ENCODE measurements around the gene TENM4. TPM values are rescaled to one million over a fixed set of nuclear protein-coding genes. Genes with fewer than 3 reads are reported as not detected.

Gene TENM4
- total RNA-seq, 2 experiments from 2014 or later, result not detected

DNA sequence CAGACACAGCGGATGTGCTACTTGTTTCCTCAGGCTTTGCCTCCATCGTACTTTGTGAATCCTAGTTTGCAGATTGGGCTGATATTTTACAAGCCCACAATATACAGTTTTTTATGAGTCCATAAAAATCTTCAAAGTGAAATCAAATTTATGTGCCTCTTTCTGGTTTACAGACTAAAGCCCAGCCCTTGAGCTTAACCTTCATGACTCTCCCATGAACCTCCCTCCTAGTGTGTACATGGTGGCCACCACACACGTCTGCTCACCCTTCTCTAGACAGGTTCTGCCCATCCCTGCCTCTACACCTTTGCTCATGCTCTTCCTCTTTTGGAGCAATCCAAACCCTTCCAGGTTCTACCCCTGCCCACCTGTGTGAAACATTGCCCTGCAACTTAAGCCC lies 129.4 kb downstream of the TENM4 start:
- no peaks in the 10 kb centered on the region for H3K9me3 Mint-ChIP-seq
- no peaks in the 10 kb centered on the region for H3K4me1 Mint-ChIP-seq
- no peaks in the 10 kb centered on the region for H3K27me3 Mint-ChIP-seq
- no peak overlapping the region for H3K4me3 Mint-ChIP-seq
- H3K36me3 Mint-ChIP-seq, result no peaks in the 10 kb centered on the region
- DNase-seq, result no peak
- H3K27ac Mint-ChIP-seq, result no peak overlapping the region

DNA sequence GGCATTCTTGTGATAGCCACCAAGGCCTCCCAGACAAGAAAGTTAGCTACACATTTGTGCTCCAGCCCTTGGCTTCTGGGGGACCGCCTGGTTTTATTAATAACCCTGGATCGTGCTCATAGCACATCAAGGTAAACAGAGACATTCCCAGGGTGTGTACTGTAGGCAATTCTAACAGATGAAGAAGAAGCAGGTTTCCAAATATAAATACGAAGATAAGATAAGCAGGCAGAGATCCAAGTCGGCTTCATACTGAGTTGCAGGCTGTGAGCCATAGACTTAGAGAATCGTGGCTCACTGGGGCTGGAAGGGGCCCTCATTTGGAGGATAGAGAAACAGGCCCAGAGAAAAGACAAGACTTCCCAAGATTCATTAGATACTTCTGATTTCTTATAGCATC lies 131.4 kb downstream of the TENM4 start:
- no peaks in the 10 kb centered on the region for H3K36me3 Mint-ChIP-seq

DNA sequence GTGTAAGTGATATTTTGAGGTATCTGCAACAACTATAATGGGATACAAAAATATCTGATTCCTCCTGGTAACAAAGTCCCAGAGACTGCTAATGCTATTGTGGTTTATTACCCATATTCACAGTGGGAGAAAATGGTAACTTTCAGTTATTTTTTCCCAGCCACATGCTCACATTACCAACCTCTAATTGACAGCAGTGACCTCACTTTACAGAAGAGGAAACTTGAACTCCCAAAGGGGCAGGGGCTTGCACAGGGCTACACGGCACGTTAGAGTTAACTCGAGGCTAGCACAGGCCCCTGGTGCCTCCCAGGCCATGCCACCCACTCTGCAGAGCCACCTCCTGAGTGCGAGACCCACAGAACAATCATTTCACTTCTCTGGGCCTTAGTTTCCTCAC lies 132.4 kb downstream of the TENM4 start:
- H3K36me3 Mint-ChIP-seq, result no peaks in the 10 kb centered on the region
- no peaks in the 10 kb centered on the region for H3K27me3 Mint-ChIP-seq
- no peak overlapping the region for H3K4me3 Mint-ChIP-seq
- H3K9me3 Mint-ChIP-seq, result no peaks in the 10 kb centered on the region
- no peak overlapping the region for H3K27ac Mint-ChIP-seq
- no peaks in the 10 kb centered on the region for H3K4me1 Mint-ChIP-seq
- DNase-seq, result no peak

More for the DNA sequence above, 131.4 kb downstream of the TENM4 start:
- H3K27me3 Mint-ChIP-seq, result no peaks in the 10 kb centered on the region
- H3K27ac Mint-ChIP-seq, result no peak overlapping the region
- no peak overlapping the region for H3K4me3 Mint-ChIP-seq
- H3K9me3 Mint-ChIP-seq, result no peaks in the 10 kb centered on the region
- no peak for DNase-seq
- no peaks in the 10 kb centered on the region for H3K4me1 Mint-ChIP-seq

DNA sequence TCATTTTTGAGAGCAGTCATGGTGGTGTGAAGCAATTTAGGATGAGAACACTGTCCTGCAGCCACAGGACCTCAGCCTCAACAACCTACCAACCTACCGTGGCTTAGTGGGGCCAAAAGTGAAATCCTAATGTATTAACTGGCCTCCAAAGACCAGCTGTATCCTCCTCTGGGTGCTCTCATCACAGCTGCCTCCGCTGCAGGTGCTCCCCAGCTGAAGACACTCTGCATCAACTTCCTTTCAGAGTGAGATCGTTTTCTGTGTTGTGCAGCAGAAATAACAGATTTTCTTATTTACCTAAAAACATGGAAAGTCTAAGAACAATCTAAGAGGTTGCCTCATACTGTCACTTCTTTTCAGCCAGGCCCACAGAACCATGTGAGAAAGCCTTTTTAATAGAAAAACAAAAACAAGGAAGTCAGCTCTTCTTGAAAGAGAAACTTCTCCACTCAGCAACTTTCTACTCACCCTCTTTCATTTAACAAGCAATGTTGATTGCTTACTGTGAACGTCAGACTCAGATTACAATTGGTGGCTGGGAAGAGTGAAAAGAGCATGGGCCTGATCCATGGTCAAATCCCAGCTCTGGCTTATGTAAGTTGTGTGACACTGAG lies 136.1 kb downstream of the TENM4 start:
- no peak for DNase-seq
- no peak overlapping the region for H3K27ac Mint-ChIP-seq
- no peak overlapping the region for H3K4me3 Mint-ChIP-seq
- no peaks in the 10 kb centered on the region for H3K4me1 Mint-ChIP-seq
- H3K27me3 Mint-ChIP-seq, result peaks cover 3% of the 10 kb centered on the region
- no peaks in the 10 kb centered on the region for H3K9me3 Mint-ChIP-seq
- H3K36me3 Mint-ChIP-seq, result no peaks in the 10 kb centered on the region

DNA sequence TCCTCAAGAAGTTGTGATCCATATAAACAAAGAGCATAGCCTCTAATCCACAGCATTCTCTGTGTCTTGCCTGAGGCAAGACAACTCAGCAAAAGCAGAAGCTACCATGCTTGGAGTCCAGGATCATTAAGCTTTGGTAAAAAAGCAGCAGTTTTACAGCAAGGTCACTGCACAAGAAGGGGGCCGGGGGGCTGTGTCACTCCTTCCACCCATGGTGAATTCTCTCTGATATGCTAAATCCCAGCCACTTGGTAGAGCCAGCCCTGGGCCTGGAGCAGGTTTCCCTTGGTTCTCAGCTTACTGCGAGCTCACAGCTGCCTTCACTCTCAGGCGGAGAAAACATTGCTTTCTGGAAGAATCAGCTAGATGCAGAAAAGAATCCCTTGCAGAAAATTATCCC lies 144.7 kb downstream of the TENM4 start:
- Mint-ChIP-seq H3K27me3 (no peaks in the 10 kb centered on the region), H3K4me1 (no peaks in the 10 kb centered on the region), H3K9me3 (no peaks in the 10 kb centered on the region), H3K4me3 (no peak overlapping the region), H3K27ac (no peak overlapping the region), H3K36me3 (no peaks in the 10 kb centered on the region)
- DNase-seq, result no peak

DNA sequence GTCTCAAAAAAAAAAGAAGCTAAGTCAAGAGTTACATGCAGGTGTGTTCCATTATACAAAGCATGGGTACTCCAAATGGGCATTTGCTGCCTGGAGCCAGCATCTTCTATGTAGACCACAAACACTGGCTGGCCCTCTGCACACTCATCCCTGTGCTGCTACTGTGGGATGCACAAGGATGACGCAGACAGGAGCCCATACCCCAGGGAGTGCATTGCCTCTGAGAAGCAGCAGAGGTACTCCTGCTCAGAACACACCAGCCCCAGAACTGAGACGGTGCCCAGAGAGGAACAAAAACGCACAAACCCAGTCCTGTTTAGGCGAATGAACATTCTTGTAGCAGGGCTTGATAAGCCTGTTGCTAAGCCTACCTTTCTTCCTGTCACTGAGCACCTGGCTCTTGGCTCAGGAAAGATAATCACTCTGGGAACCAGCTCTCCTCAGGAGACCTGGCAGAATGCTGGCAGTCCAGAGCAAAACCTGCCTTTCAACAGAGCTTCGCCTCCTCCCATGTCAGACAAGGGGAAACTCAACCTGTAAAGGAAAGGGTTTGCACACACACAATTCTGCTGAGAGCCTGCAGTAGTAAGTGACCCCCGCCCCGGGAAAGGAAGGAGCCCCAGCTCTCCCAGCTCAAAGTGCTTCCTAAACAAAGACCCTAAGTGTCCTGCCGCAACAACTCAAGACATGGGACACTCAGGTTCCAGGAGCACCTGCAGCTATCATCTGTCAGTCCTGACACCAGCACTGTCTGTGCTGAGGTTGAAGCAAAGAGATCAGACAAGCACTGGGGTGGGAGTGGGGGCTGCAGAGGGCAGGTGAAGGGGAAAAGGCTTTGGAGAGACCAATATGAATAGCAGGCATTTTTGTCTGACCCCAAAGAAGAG lies 145.7 kb downstream of the TENM4 start:
- Mint-ChIP-seq H3K27me3 (no peaks in the 10 kb centered on the region), H3K4me3 (no peak overlapping the region), H3K4me1 (no peaks in the 10 kb centered on the region), H3K9me3 (no peaks in the 10 kb centered on the region), H3K36me3 (no peaks in the 10 kb centered on the region), H3K27ac (no peak overlapping the region)
- DNase-seq, result no peak

DNA sequence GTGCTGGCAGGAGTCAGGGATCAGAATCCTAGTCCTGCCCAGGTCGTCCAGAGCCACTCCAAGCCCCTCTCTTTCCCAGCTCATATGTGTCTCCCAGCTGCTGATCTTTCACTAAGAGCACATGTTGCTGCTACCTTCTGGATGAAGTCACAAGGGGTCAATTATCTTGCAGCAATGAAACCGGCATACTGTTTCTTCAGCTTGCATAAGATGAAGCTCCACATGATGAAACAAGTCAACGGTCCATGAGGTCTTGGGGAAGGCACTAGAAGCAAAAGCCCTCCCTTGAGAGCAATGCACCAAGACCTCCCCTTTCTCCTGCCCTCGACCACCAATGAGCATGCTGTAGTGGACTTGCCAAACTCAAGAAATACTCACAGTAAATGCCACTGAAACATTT lies 148.9 kb downstream of the TENM4 start:
- H3K36me3 Mint-ChIP-seq, result no peaks in the 10 kb centered on the region
- DNase-seq, result no peak
- H3K4me3 Mint-ChIP-seq, result no peak overlapping the region
- no peaks in the 10 kb centered on the region for H3K9me3 Mint-ChIP-seq
- no peaks in the 10 kb centered on the region for H3K4me1 Mint-ChIP-seq
- no peak overlapping the region for H3K27ac Mint-ChIP-seq
- no peaks in the 10 kb centered on the region for H3K27me3 Mint-ChIP-seq

DNA sequence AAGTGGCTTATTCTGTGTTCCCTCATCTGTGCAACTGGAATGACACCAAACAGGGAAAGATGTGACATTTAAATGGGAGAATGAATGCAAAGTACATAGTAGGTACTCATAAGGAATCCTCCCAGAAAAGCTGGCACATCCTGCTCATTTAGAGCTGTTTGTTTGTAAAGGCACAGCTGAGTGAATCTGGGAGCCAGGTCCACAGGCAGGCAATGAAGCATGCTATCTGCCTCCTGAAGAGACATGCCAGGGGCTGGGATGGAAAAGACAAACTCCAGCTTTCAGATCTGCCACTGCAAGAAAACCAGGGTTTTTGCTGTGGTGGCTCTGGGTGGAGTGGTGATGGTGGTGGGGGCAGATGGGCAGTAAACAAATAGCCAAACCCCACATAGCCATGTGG lies 150.1 kb downstream of the TENM4 start:
- H3K4me3 Mint-ChIP-seq, result no peak overlapping the region
- DNase-seq, result no peak
- no peaks in the 10 kb centered on the region for H3K4me1 Mint-ChIP-seq
- H3K27me3 Mint-ChIP-seq, result no peaks in the 10 kb centered on the region
- no peak overlapping the region for H3K27ac Mint-ChIP-seq
- no peaks in the 10 kb centered on the region for H3K36me3 Mint-ChIP-seq
- no peaks in the 10 kb centered on the region for H3K9me3 Mint-ChIP-seq

DNA sequence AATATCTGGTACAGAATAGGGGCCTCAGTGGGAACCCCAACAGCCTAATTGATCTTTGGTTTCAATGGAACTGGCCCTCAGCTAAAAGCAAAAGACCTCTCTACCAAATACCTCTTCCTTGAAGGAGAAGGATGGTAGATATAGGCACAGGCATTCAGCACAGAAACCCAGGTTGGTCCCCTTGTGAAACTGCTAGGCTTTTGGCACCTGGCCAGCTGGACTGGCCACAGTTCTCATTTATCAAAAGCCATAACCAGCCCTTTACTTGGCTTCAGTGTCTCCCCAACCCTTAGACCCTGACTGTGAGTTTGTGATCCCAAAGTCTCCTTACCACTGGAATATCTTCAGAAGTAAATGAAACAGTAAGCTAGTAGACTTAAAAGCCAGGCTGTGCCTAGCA lies 152.9 kb downstream of the TENM4 start:
- Mint-ChIP-seq H3K36me3 (no peaks in the 10 kb centered on the region), H3K27ac (no peak overlapping the region), H3K4me1 (no peaks in the 10 kb centered on the region), H3K4me3 (no peak overlapping the region), H3K9me3 (peaks cover 4% of the 10 kb centered on the region), H3K27me3 (no peaks in the 10 kb centered on the region)
- no peak for DNase-seq

DNA sequence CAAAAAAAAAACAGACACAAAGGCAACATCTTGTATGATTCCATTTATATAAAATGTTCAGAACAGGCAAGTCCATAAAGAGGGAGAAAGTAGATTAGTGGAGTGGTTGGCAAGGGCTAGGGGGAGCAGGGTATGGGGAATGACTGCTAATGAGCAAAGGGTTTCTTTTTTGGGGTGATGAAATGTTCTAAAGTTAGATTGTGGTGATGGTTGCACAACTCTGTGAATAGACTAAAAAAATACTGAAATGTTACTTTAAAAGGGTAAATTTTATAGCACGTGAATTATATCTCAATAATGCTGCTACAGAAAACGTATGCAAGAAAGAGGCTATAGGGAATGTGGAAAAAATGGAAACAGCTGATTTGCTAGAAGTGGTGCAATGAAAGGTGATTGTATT lies 155.1 kb downstream of the TENM4 start:
- H3K36me3 Mint-ChIP-seq, result no peaks in the 10 kb centered on the region
- DNase-seq, result no peak
- H3K9me3 Mint-ChIP-seq, result peaks cover 7% of the 10 kb centered on the region
- no peaks in the 10 kb centered on the region for H3K27me3 Mint-ChIP-seq
- no peak overlapping the region for H3K4me3 Mint-ChIP-seq
- H3K27ac Mint-ChIP-seq, result no peak overlapping the region
- no peaks in the 10 kb centered on the region for H3K4me1 Mint-ChIP-seq

DNA sequence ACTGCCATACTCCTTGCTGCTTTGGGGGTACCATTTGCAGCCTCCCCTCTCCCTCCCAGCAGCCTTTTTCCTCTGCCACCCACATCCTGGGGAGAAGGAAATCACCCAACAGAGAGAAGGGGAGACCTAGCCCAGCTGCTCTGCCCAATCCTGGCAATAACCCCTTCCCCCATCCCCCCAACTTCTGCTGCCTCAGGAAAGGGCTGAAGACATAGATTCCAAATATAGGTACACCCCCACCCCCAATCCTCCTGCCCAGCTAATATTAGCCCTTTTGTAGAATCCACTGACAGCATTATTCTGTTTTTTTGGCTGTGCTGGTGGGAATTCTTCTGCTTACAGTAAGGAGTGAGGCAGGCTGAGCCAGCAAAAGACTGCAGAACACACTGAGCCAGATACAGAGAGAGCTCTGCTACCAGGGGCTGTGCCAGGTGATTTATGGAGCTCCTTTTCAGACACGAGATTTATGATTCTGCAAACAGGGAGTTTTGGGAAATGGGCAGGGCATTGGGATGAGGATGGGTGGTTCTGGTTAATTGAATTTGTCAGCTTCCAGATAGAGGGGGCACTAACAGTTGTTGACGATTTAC lies 164.0 kb downstream of the TENM4 start:
- H3K4me1 Mint-ChIP-seq, result no peaks in the 10 kb centered on the region
- H3K4me3 Mint-ChIP-seq, result no peak overlapping the region
- H3K9me3 Mint-ChIP-seq, result no peaks in the 10 kb centered on the region
- no peak for DNase-seq
- H3K27me3 Mint-ChIP-seq, result peaks cover 3% of the 10 kb centered on the region
- H3K27ac Mint-ChIP-seq, result no peak overlapping the region
- no peaks in the 10 kb centered on the region for H3K36me3 Mint-ChIP-seq

DNA sequence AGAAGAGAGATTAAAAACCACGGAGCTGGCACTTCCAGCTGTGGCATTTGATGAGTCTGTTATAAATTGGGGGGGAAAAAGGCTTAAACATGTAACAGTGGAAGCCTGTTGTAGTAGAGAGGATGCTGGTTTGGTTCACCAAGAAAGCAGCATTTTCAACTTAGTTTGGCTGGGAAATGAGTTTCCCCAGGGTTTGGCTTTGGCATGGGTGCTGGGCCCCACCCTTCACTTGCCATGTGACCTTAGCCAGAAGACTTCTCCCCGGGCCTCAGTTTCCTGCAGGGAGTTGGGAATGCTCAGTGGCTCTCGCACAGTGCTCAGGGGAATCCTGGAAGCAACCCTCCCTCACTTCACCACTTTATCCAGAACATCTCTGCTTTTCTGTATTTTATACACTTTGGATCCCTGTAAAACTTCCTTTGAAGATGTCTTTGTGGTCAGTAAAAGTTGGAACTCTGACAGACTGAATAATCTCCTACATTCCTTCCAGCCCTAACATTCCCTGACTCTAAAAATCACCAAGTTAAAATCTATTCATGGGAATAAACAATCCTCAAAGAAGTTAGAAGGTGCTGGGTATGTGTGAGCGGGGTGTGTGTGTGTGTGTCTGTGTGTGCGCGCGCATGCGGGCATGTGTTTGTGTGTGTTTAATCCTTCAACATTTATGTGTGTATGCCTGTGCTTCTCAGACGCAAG lies 166.0 kb downstream of the TENM4 start:
- Mint-ChIP-seq H3K4me3 (no peak overlapping the region), H3K27ac (no peak overlapping the region), H3K4me1 (no peaks in the 10 kb centered on the region), H3K27me3 (peaks cover 3% of the 10 kb centered on the region), H3K9me3 (no peaks in the 10 kb centered on the region), H3K36me3 (no peaks in the 10 kb centered on the region)
- no peak for DNase-seq

DNA sequence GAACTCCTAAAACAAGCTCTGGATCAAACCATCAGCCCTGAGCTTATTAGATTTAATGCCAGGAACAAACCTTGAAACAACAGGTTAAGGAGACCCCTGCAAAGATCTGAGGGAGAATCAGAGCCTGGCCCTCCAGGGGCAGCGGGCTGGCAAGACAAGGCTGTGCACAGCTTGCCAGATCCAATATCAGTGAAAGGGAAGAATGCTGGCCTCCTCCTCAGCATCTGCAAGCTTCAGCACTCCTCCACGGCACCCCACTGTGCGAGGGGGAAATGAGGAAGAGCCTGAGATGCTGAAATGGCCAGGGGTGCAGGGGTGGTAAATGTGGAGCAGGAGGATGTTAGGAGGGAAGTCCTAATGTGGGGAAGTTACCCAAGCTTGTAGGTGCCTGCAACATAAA lies 167.0 kb downstream of the TENM4 start:
- no peak for DNase-seq
- Mint-ChIP-seq H3K9me3 (no peaks in the 10 kb centered on the region), H3K27me3 (peaks cover 3% of the 10 kb centered on the region), H3K4me3 (peak overlapping the region; percentile 10), H3K36me3 (no peaks in the 10 kb centered on the region), H3K27ac (no peak overlapping the region), H3K4me1 (no peaks in the 10 kb centered on the region)

DNA sequence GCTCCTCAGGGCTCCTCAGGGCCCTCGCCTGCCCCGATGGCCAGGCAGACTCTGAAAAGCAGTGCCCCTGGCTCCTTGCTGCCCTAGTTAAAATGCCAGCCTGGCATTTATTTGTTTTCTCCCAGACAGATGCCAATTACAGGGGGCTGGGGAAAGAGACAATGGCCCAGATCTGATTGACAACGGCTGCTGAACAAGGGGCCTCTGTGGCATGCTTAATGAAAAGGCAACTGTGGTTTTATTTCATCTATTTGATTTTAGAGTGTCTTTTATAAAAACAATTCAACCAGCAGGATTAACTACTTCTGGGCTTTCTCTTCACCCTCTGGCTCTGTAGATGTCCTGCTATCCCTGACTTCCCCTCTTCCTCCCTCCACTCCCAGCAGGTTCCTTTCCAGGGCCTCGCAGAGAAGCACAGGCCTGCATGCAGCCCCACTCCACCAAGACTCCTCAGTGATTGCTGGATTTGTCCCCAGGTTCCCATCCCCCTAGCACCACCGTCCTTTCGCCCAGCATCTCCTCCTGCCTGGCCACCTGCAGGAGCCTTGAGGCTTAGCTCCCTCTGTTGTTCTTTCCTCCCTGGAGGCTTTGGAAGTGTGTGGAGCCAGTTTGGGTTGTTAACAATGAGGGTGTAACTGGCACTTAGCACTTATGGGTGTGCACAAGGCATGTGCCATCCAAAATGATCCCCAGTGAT lies 171.1 kb downstream of the TENM4 start:
- no peaks in the 10 kb centered on the region for H3K36me3 Mint-ChIP-seq
- H3K27me3 Mint-ChIP-seq, result peaks cover 3% of the 10 kb centered on the region
- DNase-seq, result no peak
- no peaks in the 10 kb centered on the region for H3K4me1 Mint-ChIP-seq
- H3K9me3 Mint-ChIP-seq, result no peaks in the 10 kb centered on the region
- H3K27ac Mint-ChIP-seq, result no peak overlapping the region
- H3K4me3 Mint-ChIP-seq, result no peak overlapping the region

DNA sequence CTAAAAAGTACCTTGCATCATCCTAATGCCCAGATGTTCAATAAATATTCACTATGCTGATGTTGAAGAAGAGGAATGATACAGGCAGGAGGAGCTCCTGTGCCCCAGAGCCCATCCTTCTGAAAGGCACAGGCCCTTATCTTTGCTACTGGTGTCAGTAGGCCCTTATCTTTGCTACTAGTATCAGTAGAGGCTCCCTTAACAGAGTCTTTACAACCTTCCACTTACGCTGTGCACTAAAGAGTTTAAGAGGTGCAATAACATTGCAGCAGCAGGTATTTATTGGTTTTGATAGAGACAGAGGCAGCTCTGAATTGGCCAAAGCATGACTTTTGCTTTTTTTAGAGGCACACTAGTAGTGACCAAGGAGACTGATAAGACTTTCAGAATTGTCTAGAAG lies 174.4 kb downstream of the TENM4 start:
- DNase-seq, result no peak
- Mint-ChIP-seq H3K27ac (no peak overlapping the region), H3K36me3 (no peaks in the 10 kb centered on the region), H3K4me3 (no peak overlapping the region), H3K9me3 (no peaks in the 10 kb centered on the region), H3K4me1 (no peaks in the 10 kb centered on the region), H3K27me3 (no peaks in the 10 kb centered on the region)

Data from activated naive CD8-positive, alpha-beta T cell treated with anti-CD3 and anti-CD28 coated beads for 36 hours (primary cell).